Activated CD8-positive, alpha-beta memory T cell treated with anti-CD3 and anti-CD28 coated beads, Interleukin-2, amount 50 U/mL, for 24 hours (primary cell): ENCODE measurements around the gene MSX2.

ENCODE experiments used
- DNase-seq: peaks from one replicate; pipeline ENCODE4 v3.0.0-alpha.2; 2020; ENCODE audit errors: extremely low read depth

The MSX2 gene

DNA sequence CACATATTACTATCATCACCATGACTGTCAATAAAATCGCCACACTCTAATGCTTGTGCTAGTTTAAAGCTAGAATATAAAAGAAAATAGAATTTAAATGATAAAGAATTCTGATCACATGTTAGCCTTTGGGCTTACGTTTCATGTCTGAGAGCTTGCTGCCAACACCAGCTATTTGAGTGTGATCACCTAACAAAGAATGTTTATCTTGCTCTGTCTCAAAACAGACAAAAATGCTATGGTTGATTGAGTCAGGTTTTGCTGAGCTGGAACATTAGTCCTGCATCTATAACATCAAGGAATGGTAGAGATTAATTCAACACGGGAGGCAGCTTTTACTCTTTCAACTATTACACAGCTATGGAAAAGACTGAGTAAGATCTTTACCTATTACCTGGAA lies 50.7 kb downstream of the MSX2 start:
- DNase-seq, result no peak

- DNase-seq, result no peak
These were observed 52.7 kb downstream of the MSX2 start for GRCh38 chr5:174777111-174777510.

GRCh38 chr5:174777583-174777982 lies 53.2 kb downstream of the MSX2 start:
- DNase-seq, result no peak
